Adipose tissue (tissue), 3 donors: ENCODE results near the gene ZFR. TPM values are rescaled to one million over a fixed set of nuclear protein-coding genes. Genes with fewer than 3 reads are reported as not detected.
A peak's percentile ranks its signal among the peaks of the same experiment; 100 is the strongest.
"Not testable (repeated sequence)": the region's sequence is repeated elsewhere in the genome, so short reads cannot be mapped to it uniquely, and the experiment has no call there.

Source experiments
- H3K27ac ChIP-seq: one replicate; pipeline ENCODE4 v1.5.1; 2013; ENCODE audit warnings: low read depth, low read length
- WGBS, 3 donors: extraction: QIAGEN DNeasy Blood & Tissue Kit; methylation state at CpG; one replicate each; pipeline ENCODE4 v1.1.7; 2013; 5-methylcytosine and 5-hydroxymethylcytosine counted together
- polyA plus RNA-seq, 3 donors: library from polyadenylated mRNA; stranded (reverse); fragments of 200-250 nt; gene quantifications; one replicate each; pipeline ENCODE4 v1.2.3, GENCODE V29; 2013
- donor health status: healthy with polysubstance abuse.
- donor health status: Bipolar disorder and iron deficiency.
- donor health status: healthy.

ZFR gene
- polyA plus RNA-seq, 3 donors = 20.3 to 47.7 (median 35.1) TPM

- no peak overlapping the region for H3K27ac ChIP-seq
- 80 to 94% (median 92%) methylated on average over 6 of the region's 6 CpGs for WGBS, 3 donors
Measured at GRCh38 chr5:32455311-32455710, 10.8 kb upstream of the ZFR start.

GRCh38 chr5:32454821-32455220, 10.3 kb upstream of the ZFR start:
- WGBS, 3 donors = 92 to 97% (median 97%) methylated on average over 5 of the region's 5 CpGs

GRCh38 chr5:32453916-32454315, 9.4 kb upstream of the ZFR start:
- no peak overlapping the region for H3K27ac ChIP-seq
- 90 to 96% (median 93%) methylated on average over 5 of the region's 5 CpGs for WGBS, 3 donors

More at GRCh38 chr5:32454821-32455220, 10.3 kb upstream of the ZFR start:
- H3K27ac ChIP-seq = no peak overlapping the region

- H3K27ac ChIP-seq = not testable (repeated sequence)
- 83 to 86% (median 84%) methylated on average over 6 of the region's 6 CpGs for WGBS, 3 donors
Measured at GRCh38 chr5:32452316-32452715, 7.8 kb upstream of the ZFR start.

GRCh38 chr5:32450952-32451351, 6.4 kb upstream of the ZFR start:
- no peak overlapping the region for H3K27ac ChIP-seq
- 47 to 76% (median 60%) methylated on average over 1 of the region's 1 CpG for WGBS, 3 donors

GRCh38 chr5:32449262-32449661, 4.7 kb upstream of the ZFR start:
- no peak overlapping the region for H3K27ac ChIP-seq
- WGBS, 3 donors = 44 to 80% (median 64%) methylated on average over 2 of the region's 2 CpGs

GRCh38 chr5:32446630-32447029, 2.1 kb upstream of the ZFR start:
- 76 to 82% (median 81%) methylated on average over 5 of the region's 5 CpGs for WGBS, 3 donors
- H3K27ac ChIP-seq = no peak overlapping the region

GRCh38 chr5:32445831-32446614, 1.5 kb upstream of the ZFR start:
- no peak overlapping the region for H3K27ac ChIP-seq
- WGBS, 3 donors = 84 to 91% (median 90%) methylated on average over 23 of the region's 23 CpGs

GRCh38 chr5:32445287-32445758, 783 bp upstream of the ZFR start:
- WGBS, 3 donors = 77 to 82% (median 80%) methylated on average over 10 of the region's 10 CpGs
- H3K27ac ChIP-seq = no peak overlapping the region

- WGBS, 3 donors = 0 to 1% (median 0%) methylated on average over 57 to 83 of the region's 83 CpGs
- peak overlapping the region; percentile 12 for H3K27ac ChIP-seq
Measured at GRCh38 chr5:32443541-32444430, 754 bp downstream of the ZFR start.

GRCh38 chr5:32443145-32443540, 1.4 kb downstream of the ZFR start:
- H3K27ac ChIP-seq = no peak overlapping the region
- 9 to 20% (median 17%) methylated on average over 7 of the region's 7 CpGs for WGBS, 3 donors

GRCh38 chr5:32439086-32439642, 5.4 kb downstream of the ZFR start:
- WGBS, 3 donors = 28 to 85% (median 77%) methylated on average over 3 of the region's 3 CpGs
- no peak overlapping the region for H3K27ac ChIP-seq

GRCh38 chr5:32436553-32437242, 7.8 kb downstream of the ZFR start:
- 63 to 90% (median 87%) methylated on average over 4 of the region's 4 CpGs for WGBS, 3 donors
- H3K27ac ChIP-seq = no peak overlapping the region

GRCh38 chr5:32435383-32435782, 9.2 kb downstream of the ZFR start:
- WGBS, 3 donors = 80 to 84% (median 80%) methylated on average over 3 of the region's 3 CpGs
- no peak overlapping the region for H3K27ac ChIP-seq

- whole genome bisulfite sequencing, 3 donors = 30 to 90% (median 33%) methylated on average over 1 of the region's 1 CpG
- no peak overlapping the region for H3K27ac ChIP-seq
Measured at GRCh38 chr5:32434221-32434620, 10.3 kb downstream of the ZFR start.

- H3K27ac ChIP-seq = no peak overlapping the region
- 85 to 93% (median 90%) methylated on average over 3 of the region's 3 CpGs for WGBS, 3 donors
Measured at GRCh38 chr5:32432633-32433032, 11.9 kb downstream of the ZFR start.

GRCh38 chr5:32430825-32431224, 13.7 kb downstream of the ZFR start:
- WGBS, 3 donors = 92 to 93% (median 92%) methylated on average over 4 of the region's 4 CpGs

GRCh38 chr5:32428426-32428825, 16.1 kb downstream of the ZFR start:
- WGBS, 3 donors = 88 to 91% (median 89%) methylated on average over 4 of the region's 4 CpGs
- no peak overlapping the region for H3K27ac ChIP-seq

More at GRCh38 chr5:32430825-32431224, 13.7 kb downstream of the ZFR start:
- H3K27ac ChIP-seq = not testable (repeated sequence)
